ENCODE data around the gene CCDC32.
A peak's percentile ranks its signal among the peaks of the same experiment; 100 is the strongest.
"Not testable (repeated sequence)": the region's sequence is repeated elsewhere in the genome, so short reads cannot be mapped to it uniquely, and the experiment has no call there.

The CCDC32 gene, protein sequence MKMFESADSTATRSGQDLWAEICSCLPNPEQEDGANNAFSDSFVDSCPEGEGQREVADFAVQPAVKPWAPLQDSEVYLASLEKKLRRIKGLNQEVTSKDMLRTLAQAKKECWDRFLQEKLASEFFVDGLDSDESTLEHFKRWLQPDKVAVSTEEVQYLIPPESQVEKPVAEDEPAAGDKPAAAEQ

GRCh38 chr15:40564591-40565332 lies at the start of gene CCDC32:
TSS of gene CCDC32 (minus strand) at chr15:40565042. CDS start at chr15:40563015, 2,027 bp downstream.
- peak; percentile 99 for DNase-seq

DNA sequence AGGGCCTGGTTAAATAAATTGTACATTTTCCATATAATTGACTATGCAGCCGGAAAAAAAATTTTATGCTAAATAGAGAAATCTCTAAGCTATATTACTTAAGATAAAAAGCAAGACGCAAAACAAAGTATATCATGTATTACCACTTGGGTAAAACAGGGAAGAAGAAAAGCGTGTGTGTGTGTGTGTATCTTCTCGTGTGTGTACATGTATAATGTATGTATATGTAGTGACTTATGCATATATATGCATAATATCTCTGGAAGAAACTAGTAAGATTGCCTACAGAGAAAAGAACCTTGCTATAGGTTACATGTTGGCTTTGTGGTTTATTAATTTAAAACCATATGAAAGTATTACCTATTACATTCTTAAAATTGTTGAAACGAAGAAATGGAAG lies 48.2 kb upstream of the CCDC32 start:
- DNase-seq = no peak

DNA sequence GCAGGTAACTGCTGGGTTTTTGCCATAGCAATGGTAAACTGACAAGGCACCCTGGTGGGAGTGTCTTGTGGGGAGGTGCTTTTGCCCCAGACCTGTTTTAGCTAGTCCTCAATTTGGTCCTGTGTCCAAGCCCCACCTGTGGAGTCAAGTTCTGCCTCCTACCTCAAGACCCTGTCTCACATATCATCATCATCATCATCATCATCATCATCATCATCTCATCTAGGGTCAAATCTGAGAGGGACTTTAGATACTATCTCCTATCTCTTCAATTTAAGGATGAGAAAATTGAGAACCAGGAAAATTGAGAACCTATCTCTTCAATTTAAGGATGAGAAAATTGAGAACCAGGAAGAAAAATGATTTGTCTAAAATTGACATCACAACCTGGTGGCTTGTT lies 39.1 kb upstream of the CCDC32 start:
- DNase-seq = no peak

GRCh38 chr15:40600956-40601355 lies 36.1 kb upstream of the CCDC32 start:
- DNase-seq = no peak

DNA sequence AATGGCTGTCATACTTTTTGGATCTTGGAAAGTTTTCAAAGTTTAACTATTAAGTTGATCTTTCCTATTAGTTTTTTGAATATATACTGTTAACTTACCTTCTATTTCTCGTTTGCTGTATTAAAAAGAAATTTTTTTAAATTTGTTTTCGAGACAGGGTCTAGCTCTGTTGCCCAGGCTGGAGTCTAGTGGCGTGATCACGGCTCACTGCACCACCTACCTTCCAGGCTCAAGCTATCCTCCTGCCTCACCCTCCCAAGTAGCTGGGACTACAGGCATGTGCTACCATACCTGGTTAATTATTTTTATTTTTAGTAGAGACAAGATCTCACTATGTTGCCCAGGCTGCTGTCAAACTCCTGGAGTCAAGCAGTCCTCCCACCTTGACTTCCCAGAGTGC lies 33.8 kb upstream of the CCDC32 start:
- DNase-seq = no peak

DNA sequence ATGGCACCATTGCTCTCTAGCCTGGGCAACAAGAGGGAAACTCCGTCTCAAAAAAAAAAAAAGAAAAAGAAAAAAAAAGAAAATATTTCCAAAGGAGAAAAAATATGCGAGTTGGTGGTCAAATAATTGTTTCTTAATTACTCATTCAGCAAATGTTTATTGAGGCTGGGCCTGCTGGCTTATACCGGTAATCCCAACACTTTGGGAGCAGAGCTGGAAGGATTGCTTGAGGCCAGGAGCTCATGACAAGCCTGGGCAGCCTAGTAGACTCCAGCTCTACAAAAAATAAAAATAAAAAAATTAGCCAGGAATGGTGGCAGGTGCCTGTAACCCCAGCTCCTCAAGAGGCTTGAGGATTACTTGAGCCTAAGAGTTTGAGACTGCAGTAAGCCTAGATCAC lies 33.3 kb upstream of the CCDC32 start:
- peak; percentile 18 for DNase-seq

- no peak for DNase-seq
These were observed 32.2 kb upstream of the CCDC32 start for GRCh38 chr15:40597024-40597423.

DNA sequence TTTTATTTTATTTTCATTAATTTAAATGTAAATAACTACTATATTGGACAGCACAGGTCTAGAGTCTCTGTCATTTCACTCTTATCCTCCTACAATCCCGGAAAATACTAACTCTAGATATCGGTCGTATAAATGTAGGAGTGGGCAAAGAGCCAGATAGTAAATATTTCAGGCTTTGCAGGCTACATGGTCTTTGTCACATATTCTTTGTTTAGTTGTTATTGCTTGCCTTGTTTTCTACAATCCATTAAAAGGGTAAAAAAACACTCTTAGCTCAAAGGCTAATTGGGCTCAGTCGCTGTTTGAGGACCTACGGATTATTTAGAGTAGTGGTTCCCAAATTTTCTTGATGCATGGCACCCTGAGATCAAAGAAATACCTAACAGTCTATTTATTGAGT lies 30.9 kb upstream of the CCDC32 start:
- DNase-seq = no peak

DNA sequence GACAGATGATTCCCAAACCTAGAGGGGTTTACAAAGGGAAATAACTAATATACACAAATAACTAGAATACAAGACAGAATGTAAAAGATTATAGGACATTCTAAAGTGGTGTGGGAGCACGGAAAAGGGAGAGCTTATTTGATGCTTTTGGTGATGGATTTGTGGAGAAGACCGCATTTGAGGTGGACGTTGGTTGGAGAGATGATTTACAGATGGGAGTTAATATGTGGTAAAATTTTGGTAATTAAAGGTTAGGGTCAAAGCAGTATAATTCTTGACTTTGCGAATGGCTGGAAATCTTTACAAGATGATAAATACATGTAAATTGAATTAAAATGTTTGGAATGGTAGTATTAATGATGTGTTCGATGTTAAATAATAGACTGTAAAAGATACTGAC lies 30.4 kb upstream of the CCDC32 start:
- DNase-seq = no peak

DNA sequence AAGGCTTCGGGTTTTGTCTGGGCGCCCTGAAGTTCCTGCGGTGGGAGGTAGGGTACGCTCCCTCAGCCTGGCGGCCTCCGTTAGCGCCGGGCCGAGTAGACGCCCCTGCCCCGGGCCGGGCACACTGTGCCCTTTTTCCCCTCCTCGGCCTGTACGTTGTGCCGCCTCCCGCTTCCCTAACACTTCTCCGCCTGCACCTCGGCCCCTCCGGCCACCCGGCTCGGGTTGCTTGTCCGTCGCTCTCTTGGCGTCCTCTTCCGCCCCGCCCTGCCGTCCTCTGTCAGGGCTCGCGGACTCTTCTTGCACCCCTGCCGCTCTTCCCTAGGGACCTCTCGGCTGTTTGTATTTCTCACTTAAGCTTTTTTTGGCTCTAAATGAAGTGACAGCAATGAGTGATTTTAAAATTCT lies 29.6 kb upstream of the CCDC32 start:
- peak; percentile 54 for DNase-seq

- DNase-seq = peak; percentile 94
These were observed 29.0 kb upstream of the CCDC32 start, which contains the start of gene KNL1 for GRCh38 chr15:40593588-40594428. TSS of gene KNL1 (plus strand) at chr15:40594249. CDS start at chr15:40602932, 8,683 bp downstream.

DNA sequence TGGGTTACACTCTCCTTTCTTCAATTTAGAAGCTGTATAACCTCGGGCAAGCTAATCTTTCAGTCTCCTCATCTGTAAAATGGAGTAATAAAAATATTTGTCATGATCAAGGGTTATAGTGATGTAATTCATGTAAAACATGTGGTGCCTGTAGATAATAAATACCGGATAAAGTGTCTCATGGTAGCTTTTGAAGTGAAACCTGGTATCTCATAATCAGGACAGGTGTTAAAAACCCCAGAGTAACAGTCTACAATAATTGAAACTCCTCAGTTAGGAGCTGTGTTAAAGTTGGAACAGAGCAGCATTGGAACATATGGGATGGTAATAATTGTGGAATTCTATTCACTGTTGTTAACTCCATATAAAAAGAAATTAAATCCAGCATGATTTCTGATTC lies 28.3 kb upstream of the CCDC32 start:
- DNase-seq = no peak

GRCh38 chr15:40591389-40591788 lies 26.5 kb upstream of the CCDC32 start:
- DNase-seq = no peak

DNA sequence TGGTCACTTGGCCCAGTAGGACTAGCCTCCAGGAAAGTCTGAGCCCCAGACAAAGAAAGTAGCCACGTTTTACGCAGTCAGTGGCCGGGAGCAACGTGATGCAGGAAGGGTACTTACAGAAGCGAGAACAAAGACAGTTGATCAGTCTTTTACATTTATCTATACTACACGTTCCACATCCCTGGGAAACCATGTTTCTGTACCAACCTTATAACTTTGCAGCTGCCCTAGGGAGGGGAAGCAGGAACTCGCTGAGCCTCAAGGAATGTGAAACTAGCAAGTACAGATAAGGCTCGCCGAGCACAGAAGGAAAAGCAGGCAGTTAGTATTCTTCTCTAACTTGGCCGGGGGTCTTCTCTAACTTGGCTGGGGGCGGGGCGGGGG lies 25.8 kb upstream of the CCDC32 start:
- DNase-seq = no peak

DNA sequence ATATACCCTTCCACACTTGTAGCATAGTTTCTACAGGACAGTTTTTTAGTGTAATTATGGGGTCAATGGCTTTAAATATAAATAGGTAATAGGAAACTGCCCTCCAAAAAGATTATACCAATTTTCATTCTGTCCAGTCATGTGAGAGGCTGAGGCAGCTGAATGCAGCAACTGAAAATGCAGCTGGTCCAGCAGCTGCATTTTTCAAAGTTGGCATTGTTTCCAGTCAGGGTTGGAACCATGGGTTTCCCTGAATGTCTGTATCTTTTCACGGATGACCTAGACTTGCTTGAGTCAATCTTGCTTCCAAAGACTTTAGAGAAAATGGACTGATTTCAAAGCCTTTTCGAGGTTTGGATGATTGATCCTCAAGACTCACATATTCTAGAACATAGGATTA lies 19.3 kb upstream of the CCDC32 start:
- no peak for DNase-seq

- DNase-seq = no peak
These were observed 17.9 kb upstream of the CCDC32 start for GRCh38 chr15:40582726-40583246.

GRCh38 chr15:40581796-40582195 lies 17.0 kb upstream of the CCDC32 start:
- DNase-seq = not testable (repeated sequence)

GRCh38 chr15:40578892-40579291 lies 14.1 kb upstream of the CCDC32 start:
- DNase-seq = no peak

- not testable (repeated sequence) for DNase-seq
These were observed 12.1 kb upstream of the CCDC32 start for GRCh38 chr15:40576914-40577313.

GRCh38 chr15:40575113-40575512 lies 10.3 kb upstream of the CCDC32 start:
- DNase-seq = no peak

- DNase-seq = peak; percentile 93
These were observed 4.5 kb upstream of the CCDC32 start, which contains the start of gene RPUSD2 for GRCh38 chr15:40569129-40569953. TSS of gene RPUSD2 (plus strand) at chr15:40569299. CDS start at chr15:40569338, 39 bp downstream.

DNA sequence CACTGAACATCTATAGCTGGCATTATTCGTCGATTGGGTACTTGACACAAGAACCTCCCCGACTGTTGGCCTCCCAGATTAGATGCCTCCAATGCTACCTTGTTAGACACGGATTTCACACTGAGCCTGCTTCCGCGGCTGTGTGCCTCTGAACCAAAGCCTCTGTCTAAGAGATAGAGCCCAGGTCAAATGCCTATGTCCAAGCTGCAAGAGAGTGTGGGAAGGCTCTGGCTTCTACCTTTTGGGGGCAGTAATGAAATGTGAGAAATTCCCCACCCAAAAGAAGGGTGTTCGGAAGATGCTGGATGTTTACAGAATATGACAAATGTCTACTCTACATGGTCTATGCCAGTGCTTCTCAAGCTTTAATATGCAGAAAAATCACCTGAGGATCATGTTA lies 2.3 kb upstream of the CCDC32 start:
- no peak for DNase-seq

All from fibroblast of skin of right biceps (primary cell).